Activated CD4-positive, alpha-beta memory T cell treated with anti-CD3 and anti-CD28 coated beads, Interleukin-2, amount 10 ng/mL, durations not matched to agents 7 days and 5 days (primary cell): ENCODE results near the gene USP6NL. TPM values are rescaled to one million over a fixed set of nuclear protein-coding genes. Genes with fewer than 3 reads are reported as not detected.

Experiments
- CTCF ChIA-PET: fragments of 350-600 bp; sonication (Branson Sonifier 250); formaldehyde crosslinking; loops from one replicate; lab custom pipeline; 2021; ENCODE audit warnings: antibody characterized with exemption, inconsistent platforms; lab: Charles Lee
- POLR2A ChIA-PET: fragments of 350-600 bp; sonication (Branson Sonifier 250); formaldehyde crosslinking; loops from one replicate; lab custom pipeline; 2021; ENCODE audit warnings: antibody characterized with exemption; lab: Charles Lee
- DNase-seq: peaks from one replicate; pipeline ENCODE4 v3.0.0-alpha.2; 2020
- H3K27ac Mint-ChIP-seq: one replicate; pipeline ENCODE4 v1.8.0; 2021; ENCODE audit warnings: mild to moderate bottlenecking, mixed read lengths
- H3K27me3 Mint-ChIP-seq: one replicate; pipeline ENCODE4 v1.8.0; 2021; ENCODE audit warnings: mixed read lengths
- H3K36me3 Mint-ChIP-seq: one replicate; pipeline ENCODE4 v1.8.0; 2021; ENCODE audit warnings: low read depth, mixed read lengths
- H3K4me1 Mint-ChIP-seq: one replicate; pipeline ENCODE4 v1.8.0; 2021; ENCODE audit warnings: mixed read lengths
- H3K4me3 Mint-ChIP-seq: one replicate; pipeline ENCODE4 v1.8.0; 2021; ENCODE audit warnings: mild to moderate bottlenecking, mixed read lengths
- H3K9me3 Mint-ChIP-seq: one replicate; pipeline ENCODE4 v1.8.0; 2021; ENCODE audit warnings: mixed read lengths
- total RNA-seq, 2 experiments: library from RNA; stranded (reverse); gene quantifications; one replicate each; pipeline ENCODE4 v1.2.3, GENCODE V29; 2021

The USP6NL gene
- total RNA-seq, 2 experiments from 2014 or later = 0.80 to 0.83 TPM

- Mint-ChIP-seq H3K4me1 (peaks cover 5% of the 10 kb centered on the region), H3K27ac (no peak overlapping the region)
- POLR2A ChIA-PET = no interaction called here
Observed at GRCh38 chr10:11598712-11599397, 12.6 kb downstream of the USP6NL start.

GRCh38 chr10:11597470-11597869 lies 14.0 kb downstream of the USP6NL start:
- Mint-ChIP-seq H3K9me3 (no peaks in the 10 kb centered on the region), H3K36me3 (no peaks in the 10 kb centered on the region), H3K4me1 (peaks cover 1% of the 10 kb centered on the region), H3K27ac (no peak overlapping the region), H3K4me3 (no peak overlapping the region), H3K27me3 (peaks cover 10% of the 10 kb centered on the region)
- no peak for DNase-seq
- ChIA-PET CTCF (no interaction called here), POLR2A (no interaction called here)

More at GRCh38 chr10:11598712-11599397, 12.6 kb downstream of the USP6NL start:
- CTCF ChIA-PET = interaction anchor here (0.7 kb wide), 1 partner anchor 1047 kb away, joined by 3 read pairs; no protein-coding TSS in a partner anchor
- DNase-seq = no peak
- Mint-ChIP-seq H3K4me3 (no peak overlapping the region), H3K9me3 (no peaks in the 10 kb centered on the region), H3K36me3 (no peaks in the 10 kb centered on the region), H3K27me3 (peaks cover 10% of the 10 kb centered on the region)

DNA sequence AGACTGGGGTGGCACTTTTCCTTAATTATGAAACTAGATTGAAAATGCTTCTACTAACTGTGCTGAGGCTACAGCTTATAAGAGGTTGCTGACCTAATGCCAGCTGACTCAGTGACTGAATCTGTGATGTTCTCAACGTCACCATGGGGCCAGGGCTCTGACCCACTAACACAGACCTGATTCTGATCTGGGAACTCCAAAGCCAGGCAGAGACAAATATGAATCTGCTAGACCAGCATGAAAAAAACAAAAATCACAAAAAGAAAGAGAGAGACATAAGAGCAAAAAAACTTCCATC lies 16.1 kb downstream of the USP6NL start:
- Mint-ChIP-seq H3K27ac (no peak overlapping the region), H3K27me3 (peaks cover 10% of the 10 kb centered on the region), H3K36me3 (no peaks in the 10 kb centered on the region), H3K4me1 (no peaks in the 10 kb centered on the region), H3K9me3 (no peaks in the 10 kb centered on the region), H3K4me3 (no peak overlapping the region)
- ChIA-PET CTCF (no interaction called here), POLR2A (no interaction called here)
- DNase-seq = no peak

- CTCF ChIA-PET = no interaction called here
- H3K4me1 Mint-ChIP-seq = no peaks in the 10 kb centered on the region
- POLR2A ChIA-PET = no interaction called here
- no peak overlapping the region for H3K4me3 Mint-ChIP-seq
- no peaks in the 10 kb centered on the region for H3K36me3 Mint-ChIP-seq
- peaks cover 7% of the 10 kb centered on the region for H3K27me3 Mint-ChIP-seq
- H3K9me3 Mint-ChIP-seq = no peaks in the 10 kb centered on the region
- DNase-seq = no peak
- no peak overlapping the region for H3K27ac Mint-ChIP-seq
Observed at GRCh38 chr10:11594589-11595394, 16.7 kb downstream of the USP6NL start.

DNA sequence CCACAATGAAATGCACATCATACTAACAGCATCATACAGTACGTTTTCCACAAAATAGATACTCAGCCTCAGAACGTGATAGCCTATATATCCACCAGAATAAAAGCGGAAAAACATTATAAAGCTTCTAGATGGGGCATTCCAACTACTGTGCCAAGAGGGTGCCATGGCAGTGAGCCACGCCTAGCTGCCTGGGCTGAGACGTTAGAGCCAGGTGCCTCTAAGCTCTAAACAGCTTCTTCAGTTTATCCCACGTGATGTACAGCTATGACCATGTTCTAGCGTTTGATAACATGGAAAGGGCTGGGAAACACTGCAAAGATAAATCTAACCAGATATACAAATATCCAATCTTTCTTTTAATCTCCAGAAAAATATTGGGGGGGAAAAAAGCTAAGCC lies 17.8 kb downstream of the USP6NL start:
- POLR2A ChIA-PET = no interaction called here
- no peak overlapping the region for H3K4me3 Mint-ChIP-seq
- H3K9me3 Mint-ChIP-seq = no peaks in the 10 kb centered on the region
- no peak for DNase-seq
- no peak overlapping the region for H3K27ac Mint-ChIP-seq
- CTCF ChIA-PET = no interaction called here
- H3K27me3 Mint-ChIP-seq = peaks cover 7% of the 10 kb centered on the region
- no peaks in the 10 kb centered on the region for H3K36me3 Mint-ChIP-seq
- H3K4me1 Mint-ChIP-seq = no peaks in the 10 kb centered on the region

- Mint-ChIP-seq H3K9me3 (no peaks in the 10 kb centered on the region), H3K27me3 (peaks cover 3% of the 10 kb centered on the region), H3K4me1 (peaks cover 9% of the 10 kb centered on the region), H3K4me3 (no peak overlapping the region), H3K27ac (no peak overlapping the region), H3K36me3 (no peaks in the 10 kb centered on the region)
- ChIA-PET CTCF (no interaction called here), POLR2A (no interaction called here)
- DNase-seq = no peak
Observed at GRCh38 chr10:11589738-11590137, 21.7 kb downstream of the USP6NL start.

- POLR2A ChIA-PET = no interaction called here
- H3K4me1 Mint-ChIP-seq = peaks cover 9% of the 10 kb centered on the region
Observed at GRCh38 chr10:11588873-11589574, 22.4 kb downstream of the USP6NL start.

DNA sequence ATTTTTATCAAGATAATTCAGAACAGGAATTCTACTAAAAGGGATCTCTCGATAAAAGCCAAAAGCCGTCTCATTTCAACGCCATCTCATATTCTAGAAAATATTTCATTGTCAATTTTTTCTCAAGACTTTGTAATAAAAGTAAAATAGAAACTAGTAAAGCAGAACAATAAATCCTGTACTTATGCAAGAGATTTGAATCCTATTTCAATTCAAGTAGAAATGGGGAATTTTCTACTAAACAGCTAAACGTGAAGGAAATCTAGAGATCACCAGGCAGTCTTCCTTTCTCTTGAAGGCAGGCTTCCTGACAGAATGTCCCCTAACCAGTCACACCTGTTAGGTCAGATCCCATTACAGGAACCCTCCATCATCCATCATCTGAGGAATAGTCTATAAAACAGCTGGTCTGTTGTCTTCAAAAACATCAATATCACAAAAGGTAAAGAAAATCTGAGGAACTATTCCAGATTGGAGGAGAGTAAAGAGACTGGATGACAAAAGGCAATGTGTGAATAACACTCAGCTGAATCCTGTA lies 23.7 kb downstream of the USP6NL start:
- H3K9me3 Mint-ChIP-seq = peaks cover 2% of the 10 kb centered on the region
- no peak for DNase-seq
- CTCF ChIA-PET = no interaction called here
- peaks cover 3% of the 10 kb centered on the region for H3K27me3 Mint-ChIP-seq
- H3K4me3 Mint-ChIP-seq = no peak overlapping the region
- H3K27ac Mint-ChIP-seq = no peak overlapping the region
- H3K4me1 Mint-ChIP-seq = peaks cover 9% of the 10 kb centered on the region
- POLR2A ChIA-PET = no interaction called here
- no peaks in the 10 kb centered on the region for H3K36me3 Mint-ChIP-seq

More at GRCh38 chr10:11588873-11589574, 22.4 kb downstream of the USP6NL start:
- CTCF ChIA-PET = no interaction called here
- no peaks in the 10 kb centered on the region for H3K36me3 Mint-ChIP-seq
- no peak overlapping the region for H3K4me3 Mint-ChIP-seq
- H3K9me3 Mint-ChIP-seq = peaks cover 2% of the 10 kb centered on the region
- H3K27ac Mint-ChIP-seq = no peak overlapping the region
- peaks cover 3% of the 10 kb centered on the region for H3K27me3 Mint-ChIP-seq
- no peak for DNase-seq

DNA sequence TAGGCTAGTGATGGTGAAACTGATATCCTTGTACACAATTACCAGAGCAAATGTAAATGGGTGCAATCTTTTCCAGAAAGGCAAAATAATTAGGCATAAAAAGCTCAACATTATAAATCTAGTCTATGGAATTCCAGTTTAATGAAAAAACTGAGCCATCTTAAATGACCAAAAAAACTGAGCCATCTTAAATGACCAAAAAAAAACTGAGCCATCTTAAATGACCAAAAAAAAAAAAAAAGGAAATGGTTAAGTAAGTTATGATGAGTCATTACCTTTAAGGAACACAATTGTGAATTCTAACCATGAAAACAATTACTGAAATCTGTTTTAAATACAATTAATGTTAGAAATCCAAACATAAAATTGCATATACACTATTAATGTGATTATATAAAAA lies 25.3 kb downstream of the USP6NL start:
- Mint-ChIP-seq H3K9me3 (peaks cover 2% of the 10 kb centered on the region), H3K4me1 (peaks cover 14% of the 10 kb centered on the region), H3K4me3 (no peak overlapping the region), H3K27me3 (peaks cover 3% of the 10 kb centered on the region), H3K36me3 (no peaks in the 10 kb centered on the region), H3K27ac (no peak overlapping the region)
- no peak for DNase-seq
- CTCF ChIA-PET = no interaction called here
- POLR2A ChIA-PET = no interaction called here

DNA sequence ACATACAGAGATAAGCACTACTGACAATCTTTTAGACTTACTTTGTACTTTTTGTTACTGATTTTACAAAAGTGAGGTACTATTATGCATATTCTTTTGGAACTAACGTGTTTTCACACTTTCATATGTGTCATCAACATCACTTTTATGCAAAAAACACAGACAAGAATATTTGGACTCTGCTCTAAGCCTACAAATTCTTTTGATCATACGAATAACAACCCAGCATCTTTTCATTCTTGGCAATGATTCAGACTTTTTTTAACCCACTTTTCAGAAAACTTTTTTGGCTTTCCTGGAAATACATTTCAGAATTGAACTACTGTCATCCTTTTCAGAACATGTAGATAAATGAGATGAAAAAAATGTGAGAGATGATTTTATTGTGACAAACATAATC lies 30.2 kb downstream of the USP6NL start:
- no peak overlapping the region for H3K4me3 Mint-ChIP-seq
- ChIA-PET POLR2A (no interaction called here), CTCF (no interaction called here)
- no peaks in the 10 kb centered on the region for H3K27me3 Mint-ChIP-seq
- no peak for DNase-seq
- peak overlapping the region; percentile 34 for H3K27ac Mint-ChIP-seq
- no peaks in the 10 kb centered on the region for H3K36me3 Mint-ChIP-seq
- peaks cover 2% of the 10 kb centered on the region for H3K9me3 Mint-ChIP-seq
- peaks cover 14% of the 10 kb centered on the region for H3K4me1 Mint-ChIP-seq

- no peak for DNase-seq
- H3K4me3 Mint-ChIP-seq = no peak overlapping the region
- CTCF ChIA-PET = no interaction called here
- peaks cover 8% of the 10 kb centered on the region for H3K4me1 Mint-ChIP-seq
- POLR2A ChIA-PET = no interaction called here
- peaks cover under 1% of the 10 kb centered on the region for H3K27me3 Mint-ChIP-seq
- H3K27ac Mint-ChIP-seq = no peak overlapping the region
- no peaks in the 10 kb centered on the region for H3K36me3 Mint-ChIP-seq
- H3K9me3 Mint-ChIP-seq = peaks cover 2% of the 10 kb centered on the region
Observed at GRCh38 chr10:11579885-11580284, 31.6 kb downstream of the USP6NL start.

- no peak for DNase-seq
- no peak overlapping the region for H3K27ac Mint-ChIP-seq
- H3K4me3 Mint-ChIP-seq = no peak overlapping the region
- H3K36me3 Mint-ChIP-seq = no peaks in the 10 kb centered on the region
- no peaks in the 10 kb centered on the region for H3K9me3 Mint-ChIP-seq
- POLR2A ChIA-PET = no interaction called here
- CTCF ChIA-PET = no interaction called here
- H3K4me1 Mint-ChIP-seq = peaks cover 8% of the 10 kb centered on the region
- H3K27me3 Mint-ChIP-seq = peaks cover 5% of the 10 kb centered on the region
Observed at GRCh38 chr10:11578802-11579255, 32.6 kb downstream of the USP6NL start.
